ENCODE data around the gene FMNL2.

The FMNL2 gene

GRCh38 chr2:152658221-152658620 is 323.2 kb downstream of the FMNL2 start:
- H3K36me3 ChIP-seq (ENCODE audit: control insufficient read depth, insufficient read depth, low read length): peaks cover 65% of the 10 kb centered on the region
- H3K4me3 ChIP-seq (ENCODE audit: insufficient read depth, low read depth, low read length, poor library complexity, severe bottlenecking): no peak overlapping the region
- no peaks in the 10 kb centered on the region for H3K9me3 ChIP-seq (ENCODE audit: control insufficient read depth, low read length)
- no peak for DNase-seq
- no peak overlapping the region for H3K27ac ChIP-seq (ENCODE audit: insufficient read depth, low read length, poor library complexity, severe bottlenecking)
- H3K27me3 ChIP-seq (replicated peaks; ENCODE audit: control insufficient read depth, insufficient read depth, low read length, poor library complexity, severe bottlenecking): no peaks in the 10 kb centered on the region
- H3K4me1 ChIP-seq (ENCODE audit: control insufficient read depth, insufficient read depth, low read length, poor library complexity, severe bottlenecking): no peaks in the 10 kb centered on the region

GRCh38 chr2:152661076-152661475 is 326.1 kb downstream of the FMNL2 start:
- Histone ChIP-seq H3K27me3 (replicated peaks; ENCODE audit: control insufficient read depth, insufficient read depth, low read length, poor library complexity, severe bottlenecking) (no peaks in the 10 kb centered on the region), H3K27ac (ENCODE audit: insufficient read depth, low read length, poor library complexity, severe bottlenecking) (no peak overlapping the region), H3K4me3 (ENCODE audit: insufficient read depth, low read depth, low read length, poor library complexity, severe bottlenecking) (no peak overlapping the region), H3K36me3 (ENCODE audit: control insufficient read depth, insufficient read depth, low read length) (peaks cover 86% of the 10 kb centered on the region), H3K9me3 (ENCODE audit: control insufficient read depth, low read length) (no peaks in the 10 kb centered on the region), H3K4me1 (ENCODE audit: control insufficient read depth, insufficient read depth, low read length, poor library complexity, severe bottlenecking) (no peaks in the 10 kb centered on the region)
- DNase-seq: no peak

GRCh38 chr2:152664725-152665124 is 329.8 kb downstream of the FMNL2 start:
- Histone ChIP-seq H3K9me3 (ENCODE audit: control insufficient read depth, low read length) (no peaks in the 10 kb centered on the region), H3K27me3 (replicated peaks; ENCODE audit: control insufficient read depth, insufficient read depth, low read length, poor library complexity, severe bottlenecking) (no peaks in the 10 kb centered on the region), H3K27ac (ENCODE audit: insufficient read depth, low read length, poor library complexity, severe bottlenecking) (no peak overlapping the region), H3K36me3 (ENCODE audit: control insufficient read depth, insufficient read depth, low read length) (peaks cover 89% of the 10 kb centered on the region), H3K4me1 (ENCODE audit: control insufficient read depth, insufficient read depth, low read length, poor library complexity, severe bottlenecking) (no peaks in the 10 kb centered on the region), H3K4me3 (ENCODE audit: insufficient read depth, low read depth, low read length, poor library complexity, severe bottlenecking) (no peak overlapping the region)
- no peak for DNase-seq

GRCh38 chr2:152674334-152674733 is 339.4 kb downstream of the FMNL2 start:
- peaks cover 55% of the 10 kb centered on the region for H3K36me3 ChIP-seq (ENCODE audit: control insufficient read depth, insufficient read depth, low read length)
- no peaks in the 10 kb centered on the region for H3K9me3 ChIP-seq (ENCODE audit: control insufficient read depth, low read length)
- H3K27me3 ChIP-seq (replicated peaks; ENCODE audit: control insufficient read depth, insufficient read depth, low read length, poor library complexity, severe bottlenecking): no peaks in the 10 kb centered on the region
- no peak for DNase-seq
- H3K27ac ChIP-seq (ENCODE audit: insufficient read depth, low read length, poor library complexity, severe bottlenecking): no peak overlapping the region
- no peak overlapping the region for H3K4me3 ChIP-seq (ENCODE audit: insufficient read depth, low read depth, low read length, poor library complexity, severe bottlenecking)
- no peaks in the 10 kb centered on the region for H3K4me1 ChIP-seq (ENCODE audit: control insufficient read depth, insufficient read depth, low read length, poor library complexity, severe bottlenecking)

- no peaks in the 10 kb centered on the region for H3K27me3 ChIP-seq (replicated peaks; ENCODE audit: control insufficient read depth, insufficient read depth, low read length, poor library complexity, severe bottlenecking)
- no peak overlapping the region for H3K4me3 ChIP-seq (ENCODE audit: insufficient read depth, low read depth, low read length, poor library complexity, severe bottlenecking)
- H3K27ac ChIP-seq (ENCODE audit: insufficient read depth, low read length, poor library complexity, severe bottlenecking): no peak overlapping the region
- DNase-seq: no peak
- H3K36me3 ChIP-seq (ENCODE audit: control insufficient read depth, insufficient read depth, low read length): peaks cover 53% of the 10 kb centered on the region
- no peaks in the 10 kb centered on the region for H3K9me3 ChIP-seq (ENCODE audit: control insufficient read depth, low read length)
- H3K4me1 ChIP-seq (ENCODE audit: control insufficient read depth, insufficient read depth, low read length, poor library complexity, severe bottlenecking): no peaks in the 10 kb centered on the region
Measured at GRCh38 chr2:152676461-152676860, 341.5 kb downstream of the FMNL2 start.

- no peak for DNase-seq
- no peaks in the 10 kb centered on the region for H3K9me3 ChIP-seq (ENCODE audit: control insufficient read depth, low read length)
- no peaks in the 10 kb centered on the region for H3K27me3 ChIP-seq (replicated peaks; ENCODE audit: control insufficient read depth, insufficient read depth, low read length, poor library complexity, severe bottlenecking)
- peaks cover 39% of the 10 kb centered on the region for H3K36me3 ChIP-seq (ENCODE audit: control insufficient read depth, insufficient read depth, low read length)
- no peak overlapping the region for H3K4me3 ChIP-seq (ENCODE audit: insufficient read depth, low read depth, low read length, poor library complexity, severe bottlenecking)
- no peaks in the 10 kb centered on the region for H3K4me1 ChIP-seq (ENCODE audit: control insufficient read depth, insufficient read depth, low read length, poor library complexity, severe bottlenecking)
- H3K27ac ChIP-seq (ENCODE audit: insufficient read depth, low read length, poor library complexity, severe bottlenecking): no peak overlapping the region
Measured at GRCh38 chr2:152678808-152679207, 343.8 kb downstream of the FMNL2 start.

- no peak overlapping the region for H3K4me3 ChIP-seq (ENCODE audit: insufficient read depth, low read depth, low read length, poor library complexity, severe bottlenecking)
- H3K27ac ChIP-seq (ENCODE audit: insufficient read depth, low read length, poor library complexity, severe bottlenecking): no peak overlapping the region
Measured at GRCh38 chr2:152682663-152683062, 347.7 kb downstream of the FMNL2 start.

GRCh38 chr2:152683400-152683799 is 348.4 kb downstream of the FMNL2 start:
- Histone ChIP-seq H3K27me3 (replicated peaks; ENCODE audit: control insufficient read depth, insufficient read depth, low read length, poor library complexity, severe bottlenecking) (no peaks in the 10 kb centered on the region), H3K36me3 (ENCODE audit: control insufficient read depth, insufficient read depth, low read length) (peaks cover 21% of the 10 kb centered on the region), H3K9me3 (ENCODE audit: control insufficient read depth, low read length) (no peaks in the 10 kb centered on the region), H3K4me3 (ENCODE audit: insufficient read depth, low read depth, low read length, poor library complexity, severe bottlenecking) (no peak overlapping the region), H3K4me1 (ENCODE audit: control insufficient read depth, insufficient read depth, low read length, poor library complexity, severe bottlenecking) (no peaks in the 10 kb centered on the region), H3K27ac (ENCODE audit: insufficient read depth, low read length, poor library complexity, severe bottlenecking) (no peak overlapping the region)
- DNase-seq: no peak

More at GRCh38 chr2:152682663-152683062, 347.7 kb downstream of the FMNL2 start:
- no peak for DNase-seq
- no peaks in the 10 kb centered on the region for H3K9me3 ChIP-seq (ENCODE audit: control insufficient read depth, low read length)
- H3K27me3 ChIP-seq (replicated peaks; ENCODE audit: control insufficient read depth, insufficient read depth, low read length, poor library complexity, severe bottlenecking): no peaks in the 10 kb centered on the region
- H3K36me3 ChIP-seq (ENCODE audit: control insufficient read depth, insufficient read depth, low read length): peaks cover 21% of the 10 kb centered on the region
- no peaks in the 10 kb centered on the region for H3K4me1 ChIP-seq (ENCODE audit: control insufficient read depth, insufficient read depth, low read length, poor library complexity, severe bottlenecking)

- peaks cover 2% of the 10 kb centered on the region for H3K36me3 ChIP-seq (ENCODE audit: control insufficient read depth, insufficient read depth, low read length)
- H3K27me3 ChIP-seq (replicated peaks; ENCODE audit: control insufficient read depth, insufficient read depth, low read length, poor library complexity, severe bottlenecking): no peaks in the 10 kb centered on the region
- no peaks in the 10 kb centered on the region for H3K4me1 ChIP-seq (ENCODE audit: control insufficient read depth, insufficient read depth, low read length, poor library complexity, severe bottlenecking)
- H3K9me3 ChIP-seq (ENCODE audit: control insufficient read depth, low read length): no peaks in the 10 kb centered on the region
- no peak overlapping the region for H3K27ac ChIP-seq (ENCODE audit: insufficient read depth, low read length, poor library complexity, severe bottlenecking)
- H3K4me3 ChIP-seq (ENCODE audit: insufficient read depth, low read depth, low read length, poor library complexity, severe bottlenecking): no peak overlapping the region
- no peak for DNase-seq
Measured at GRCh38 chr2:152686321-152686720, 351.3 kb downstream of the FMNL2 start.

GRCh38 chr2:152693033-152693432 is 358.1 kb downstream of the FMNL2 start:
- DNase-seq: no peak
- no peaks in the 10 kb centered on the region for H3K36me3 ChIP-seq (ENCODE audit: control insufficient read depth, insufficient read depth, low read length)

More at GRCh38 chr2:152693033-152693432, 358.1 kb downstream of the FMNL2 start:
- Histone ChIP-seq H3K4me3 (ENCODE audit: insufficient read depth, low read depth, low read length, poor library complexity, severe bottlenecking) (no peak overlapping the region), H3K27me3 (replicated peaks; ENCODE audit: control insufficient read depth, insufficient read depth, low read length, poor library complexity, severe bottlenecking) (no peaks in the 10 kb centered on the region), H3K4me1 (ENCODE audit: control insufficient read depth, insufficient read depth, low read length, poor library complexity, severe bottlenecking) (peaks cover 4% of the 10 kb centered on the region), H3K9me3 (ENCODE audit: control insufficient read depth, low read length) (no peaks in the 10 kb centered on the region), H3K27ac (ENCODE audit: insufficient read depth, low read length, poor library complexity, severe bottlenecking) (no peak overlapping the region)

Measured in effector memory CD4-positive, alpha-beta T cell (primary cell).